BE2C (cell line): ENCODE results near the gene ARMCX1. TPM values are rescaled to one million over a fixed set of nuclear protein-coding genes. Genes with fewer than 3 reads are reported as not detected.
"Not testable (repeated sequence)": the region's sequence is repeated elsewhere in the genome, so short reads cannot be mapped to it uniquely, and the experiment has no call there.

ENCODE experiments used
- DNase-seq: peaks from one replicate; pipeline ENCODE4 v3.0.0-alpha.2; 2020
- H3K27me3 ChIP-seq: fragments of 250-450 bp; sonication (Bioruptor Pico); 2 replicates; pipeline ENCODE4 v1.5.1; 2020; ENCODE audit warnings: mild to moderate bottlenecking
- H3K36me3 ChIP-seq: fragments of 250-450 bp; sonication (Bioruptor Pico); 2 replicates; pipeline ENCODE4 v1.5.1; 2020; ENCODE audit warnings: mild to moderate bottlenecking
- H3K4me1 ChIP-seq: fragments of 250-450 bp; sonication (Bioruptor Pico); 2 replicates; pipeline ENCODE4 v1.5.1; 2020
- H3K4me3 ChIP-seq: 2 replicates; pipeline ENCODE4 v1.5.1; 2011; ENCODE audit warnings: low read depth, low read length
- H3K9me3 ChIP-seq: fragments of 250-450 bp; sonication (Bioruptor Pico); 2 replicates; pipeline ENCODE4 v1.5.1; 2020
- polyA plus RNA-seq: library from polyadenylated mRNA; unstranded; fragments of >200 nt; gene quantifications from one replicate; pipeline ENCODE4 v1.2.1, GENCODE V29; 2012; ENCODE audit warnings: low read depth, missing spikeins; ENCODE audit not compliant: insufficient read length, insufficient read depth
- TF ChIP-seq, protein P1 (sequence below): IDR thresholded peaks from 2 replicates; pipeline ENCODE4 v1.5.1; 2012; ENCODE audit warnings: mild to moderate bottlenecking, low read depth, low read length

The ARMCX1 gene
- polyA plus RNA-seq = 25.7 TPM

DNA sequence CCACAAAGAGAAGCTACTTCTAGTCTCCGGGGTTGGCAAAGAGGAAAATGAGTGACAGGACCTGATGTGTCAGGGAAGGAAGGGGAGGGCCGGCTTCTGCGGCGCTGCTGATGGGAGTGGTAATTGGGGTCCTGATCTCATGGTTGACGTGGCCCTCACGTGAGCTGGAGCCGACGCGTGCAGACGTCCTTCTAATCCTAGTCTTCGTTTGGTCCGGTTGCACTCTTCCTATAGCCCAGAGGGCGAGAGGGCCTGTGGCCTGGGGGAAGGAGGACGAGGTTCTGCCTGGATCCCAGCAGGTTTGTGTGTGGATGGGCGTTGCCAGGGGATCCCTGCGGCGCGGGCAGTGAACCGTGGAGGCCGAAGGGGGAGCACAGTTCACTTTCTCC lies at the start of gene ARMCX1:
TSS of gene ARMCX1 (plus strand) at position 186 of the 389 bp plus-strand sequence. CDS start 2,384 bp downstream, outside the sequence.
- TF ChIP-seq, protein P1, sequence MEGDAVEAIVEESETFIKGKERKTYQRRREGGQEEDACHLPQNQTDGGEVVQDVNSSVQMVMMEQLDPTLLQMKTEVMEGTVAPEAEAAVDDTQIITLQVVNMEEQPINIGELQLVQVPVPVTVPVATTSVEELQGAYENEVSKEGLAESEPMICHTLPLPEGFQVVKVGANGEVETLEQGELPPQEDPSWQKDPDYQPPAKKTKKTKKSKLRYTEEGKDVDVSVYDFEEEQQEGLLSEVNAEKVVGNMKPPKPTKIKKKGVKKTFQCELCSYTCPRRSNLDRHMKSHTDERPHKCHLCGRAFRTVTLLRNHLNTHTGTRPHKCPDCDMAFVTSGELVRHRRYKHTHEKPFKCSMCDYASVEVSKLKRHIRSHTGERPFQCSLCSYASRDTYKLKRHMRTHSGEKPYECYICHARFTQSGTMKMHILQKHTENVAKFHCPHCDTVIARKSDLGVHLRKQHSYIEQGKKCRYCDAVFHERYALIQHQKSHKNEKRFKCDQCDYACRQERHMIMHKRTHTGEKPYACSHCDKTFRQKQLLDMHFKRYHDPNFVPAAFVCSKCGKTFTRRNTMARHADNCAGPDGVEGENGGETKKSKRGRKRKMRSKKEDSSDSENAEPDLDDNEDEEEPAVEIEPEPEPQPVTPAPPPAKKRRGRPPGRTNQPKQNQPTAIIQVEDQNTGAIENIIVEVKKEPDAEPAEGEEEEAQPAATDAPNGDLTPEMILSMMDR = no peak
- no peaks in the 10 kb centered on the region for H3K27me3 ChIP-seq
- peak within 1 kb of the TSS; percentile 76 for H3K4me3 ChIP-seq
- no peaks in the 10 kb centered on the region for H3K36me3 ChIP-seq
- no peaks in the 10 kb centered on the region for H3K9me3 ChIP-seq
- H3K4me1 ChIP-seq = no peaks in the 10 kb centered on the region
- peak; percentile 68 for DNase-seq

DNA sequence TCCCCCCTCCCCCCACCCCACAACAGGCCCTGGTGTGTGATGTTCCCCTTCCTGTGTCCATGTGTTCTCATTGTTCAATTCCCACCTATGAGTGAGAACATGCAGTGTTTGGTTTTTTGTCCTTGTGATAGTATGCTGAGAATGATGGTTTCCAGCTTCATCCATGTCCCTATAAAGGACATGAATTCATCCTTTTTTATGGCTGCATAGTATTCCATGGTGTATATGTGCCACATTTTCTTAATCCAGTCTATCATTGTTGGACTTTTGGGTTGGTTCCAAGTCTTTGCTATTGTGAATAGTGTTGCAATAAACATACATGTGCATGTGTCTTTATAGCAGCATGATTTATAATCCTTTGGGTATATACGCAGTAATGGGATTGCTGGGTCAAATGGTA lies 47.4 kb upstream of the ARMCX1 start:
- not testable (repeated sequence) for H3K27me3 ChIP-seq, H3K4me1 ChIP-seq, DNase-seq, H3K9me3 ChIP-seq, H3K4me3 ChIP-seq, H3K36me3 ChIP-seq

DNA sequence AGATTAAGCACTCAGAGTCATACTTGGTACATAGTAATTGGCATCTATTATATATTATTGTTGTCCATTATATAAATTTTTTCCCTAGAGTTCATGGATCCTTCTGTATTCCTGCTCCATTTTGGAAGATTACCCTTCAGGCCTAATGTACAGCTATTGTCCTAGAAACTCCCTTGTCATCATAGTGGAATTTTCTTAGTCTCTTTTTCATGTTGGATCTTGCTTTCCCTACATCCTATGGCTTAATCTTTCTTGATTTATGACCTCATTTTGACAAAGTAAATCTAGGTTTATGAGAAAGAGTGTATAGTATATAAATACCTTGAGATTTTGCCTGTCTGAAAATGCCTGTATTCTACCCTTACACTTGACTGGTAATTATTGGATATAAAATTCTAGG lies 43.0 kb upstream of the ARMCX1 start:
- TF ChIP-seq, protein P1 = no peak

DNA sequence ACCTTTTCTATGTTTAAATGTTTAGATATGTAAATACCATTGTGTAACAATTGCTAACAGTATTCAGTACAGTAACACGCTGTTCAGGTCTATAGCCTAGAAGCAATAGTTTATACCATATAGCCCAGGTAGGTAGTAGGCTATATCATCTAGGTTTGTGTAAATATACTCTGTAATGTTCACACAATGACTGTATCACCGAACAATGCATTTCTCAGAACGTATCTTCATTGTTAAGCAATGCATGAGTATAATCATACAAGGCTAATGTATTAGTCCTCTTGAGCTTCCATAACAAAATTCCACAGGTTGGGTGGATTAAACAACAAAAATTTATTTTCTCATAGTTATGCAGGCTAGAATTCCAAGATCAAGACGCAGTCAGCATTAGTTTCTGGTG lies 42.4 kb upstream of the ARMCX1 start:
- H3K4me1 ChIP-seq = no peaks in the 10 kb centered on the region
- no peaks in the 10 kb centered on the region for H3K36me3 ChIP-seq
- no peak for DNase-seq
- H3K9me3 ChIP-seq = no peaks in the 10 kb centered on the region
- no peak overlapping the region for H3K4me3 ChIP-seq
- TF ChIP-seq, protein P1 = no peak
- no peaks in the 10 kb centered on the region for H3K27me3 ChIP-seq

More for the DNA sequence above, 43.0 kb upstream of the ARMCX1 start:
- Histone ChIP-seq H3K27me3 (no peaks in the 10 kb centered on the region), H3K36me3 (no peaks in the 10 kb centered on the region), H3K9me3 (no peaks in the 10 kb centered on the region), H3K4me3 (no peak overlapping the region), H3K4me1 (no peaks in the 10 kb centered on the region)
- DNase-seq = no peak

DNA sequence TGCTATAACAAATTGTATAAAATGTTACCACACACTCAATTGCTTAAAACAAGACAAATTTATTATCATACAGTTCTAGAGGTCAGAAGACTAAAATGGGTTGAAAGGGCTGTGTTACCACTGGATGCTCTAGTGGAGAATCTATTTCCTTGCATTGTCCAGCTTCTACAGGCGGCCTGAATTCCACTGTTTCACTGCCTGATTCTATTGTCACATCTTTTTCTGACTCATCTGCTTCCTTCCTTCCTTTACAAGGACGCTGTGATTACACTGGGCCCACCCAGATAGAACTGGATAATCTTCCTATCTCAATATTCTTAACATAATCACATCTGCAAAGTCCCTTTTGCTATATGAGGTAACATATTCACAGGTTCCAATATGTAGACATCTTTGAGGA lies 19.4 kb upstream of the ARMCX1 start:
- Histone ChIP-seq H3K27me3 (no peaks in the 10 kb centered on the region), H3K36me3 (no peaks in the 10 kb centered on the region), H3K4me3 (no peak overlapping the region), H3K9me3 (no peaks in the 10 kb centered on the region), H3K4me1 (no peaks in the 10 kb centered on the region)
- no peak for DNase-seq
- TF ChIP-seq, protein P1 = no peak

DNA sequence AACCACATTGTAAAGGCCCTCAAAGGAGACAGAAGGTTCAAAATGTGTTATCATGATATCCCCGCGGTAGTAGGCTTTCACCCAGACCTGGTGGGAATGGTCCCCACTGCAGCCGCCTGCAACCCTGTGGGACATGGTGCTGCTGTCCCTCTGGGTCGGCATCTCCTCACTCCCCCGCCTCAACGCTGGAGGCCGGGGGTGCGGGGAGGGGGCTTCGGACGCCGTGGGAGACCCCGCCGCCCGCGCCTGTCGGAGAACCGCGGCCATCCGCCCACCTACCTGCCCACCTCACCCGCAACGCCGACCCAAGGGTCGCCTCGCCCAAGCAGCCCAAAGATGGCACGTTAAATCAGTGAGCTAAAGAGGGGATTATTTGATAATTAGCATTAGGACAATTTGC lies 11.2 kb upstream of the ARMCX1 start:
- H3K4me3 ChIP-seq = no peak overlapping the region
- TF ChIP-seq, protein P1 = no peak

More for the DNA sequence above, 11.2 kb upstream of the ARMCX1 start:
- no peaks in the 10 kb centered on the region for H3K27me3 ChIP-seq
- H3K36me3 ChIP-seq = no peaks in the 10 kb centered on the region
- no peaks in the 10 kb centered on the region for H3K4me1 ChIP-seq
- H3K9me3 ChIP-seq = no peaks in the 10 kb centered on the region
- DNase-seq = no peak
